LNCaP clone FGC (cell line): ENCODE results near the gene C1QTNF5.
A peak's percentile ranks its signal among the peaks of the same experiment; 100 is the strongest.

Experiments
- DNase-seq: peaks from one replicate; pipeline ENCODE4 v3.0.0-alpha.2; 2011; ENCODE audit warnings: low read depth
- H3K4me3 ChIP-seq: 2 replicates; pipeline ENCODE4 v1.5.1; 2011; ENCODE audit warnings: mild to moderate bottlenecking, low read depth, low read length, control low read depth
- TF ChIP-seq, protein P1 (sequence below): IDR thresholded peaks from 2 replicates; pipeline ENCODE4 v1.5.1; 2012; ENCODE audit warnings: mild to moderate bottlenecking; ENCODE audit not compliant: control insufficient read depth, insufficient read depth; ENCODE audit errors: extremely low read depth

Gene C1QTNF5

DNA sequence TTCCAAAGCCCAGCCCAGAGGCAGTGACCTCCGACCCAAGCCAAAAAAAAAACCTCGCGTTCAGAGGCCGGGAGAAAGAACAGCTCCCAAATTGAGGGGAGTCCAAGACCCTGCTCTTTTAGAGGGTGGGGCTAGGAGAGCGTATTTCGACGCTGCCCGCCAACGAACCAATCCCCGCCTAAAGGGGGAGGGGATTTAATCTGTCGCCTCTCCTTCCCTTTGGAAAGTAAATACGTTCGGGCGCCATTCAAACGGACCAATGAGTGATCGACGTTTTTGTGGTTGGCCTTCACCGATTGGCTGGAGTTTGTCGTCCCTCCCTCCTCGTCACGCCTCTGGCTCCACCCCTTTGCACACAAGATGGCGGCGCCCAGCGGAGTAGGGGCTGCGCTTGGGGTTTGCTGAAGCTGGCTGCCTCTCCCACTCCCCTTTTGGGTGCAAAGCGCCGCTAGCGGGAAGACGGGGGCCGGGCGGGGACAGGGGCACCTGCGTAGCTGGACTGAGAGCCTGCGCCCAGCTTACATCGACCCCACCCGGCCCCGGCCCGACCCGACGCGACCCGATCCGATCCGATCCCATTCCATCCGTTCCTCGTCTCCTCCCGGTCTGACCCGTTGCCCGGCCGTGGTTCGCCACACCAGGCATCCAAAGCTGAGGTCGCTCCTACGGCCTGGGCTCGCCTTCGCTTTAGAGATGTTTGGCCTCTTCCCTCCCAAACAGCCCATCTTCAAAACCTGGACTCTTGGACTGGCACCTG is 6.3 kb downstream of the C1QTNF5 start, which contains the start of gene RNF26:
RNF26 (plus strand) TSS at position 354 of the 757 bp plus-strand sequence. CDS start 596 bp downstream, outside the sequence.
- peak within 1 kb of the TSS; percentile 99 for H3K4me3 ChIP-seq

DNA sequence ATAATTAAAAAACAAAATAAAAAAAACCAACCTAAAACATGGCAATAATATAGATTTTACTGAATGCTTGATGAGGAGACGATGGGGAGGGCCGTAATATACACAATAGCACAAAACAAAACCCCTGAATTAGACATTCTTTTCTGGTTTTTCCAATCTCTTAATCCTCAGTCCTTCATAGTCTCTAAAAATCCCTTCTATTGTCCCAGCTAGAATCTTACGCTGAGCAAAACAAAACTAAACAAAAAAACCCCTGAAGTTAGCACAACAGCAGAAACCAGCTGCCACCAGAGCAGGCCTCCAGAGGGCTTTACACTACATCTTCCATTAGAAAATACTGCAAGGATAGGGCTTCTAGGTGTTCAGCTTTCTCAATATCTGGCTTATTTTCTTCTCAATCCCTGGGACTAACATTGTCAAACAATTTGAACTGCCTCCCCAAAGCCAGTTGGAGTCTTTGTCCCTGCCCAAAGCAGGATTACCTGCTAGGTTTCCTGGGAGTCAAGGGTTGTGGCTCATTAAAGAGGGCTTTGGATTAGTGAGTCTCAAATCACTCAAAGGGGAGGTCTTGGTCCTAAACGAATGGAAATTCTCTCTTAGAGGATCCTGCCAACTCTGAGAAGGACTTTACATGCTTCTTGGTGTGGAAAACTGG is 8.4 kb downstream of the C1QTNF5 start:
- no peak overlapping the region for H3K4me3 ChIP-seq
- TF ChIP-seq, protein P1, sequence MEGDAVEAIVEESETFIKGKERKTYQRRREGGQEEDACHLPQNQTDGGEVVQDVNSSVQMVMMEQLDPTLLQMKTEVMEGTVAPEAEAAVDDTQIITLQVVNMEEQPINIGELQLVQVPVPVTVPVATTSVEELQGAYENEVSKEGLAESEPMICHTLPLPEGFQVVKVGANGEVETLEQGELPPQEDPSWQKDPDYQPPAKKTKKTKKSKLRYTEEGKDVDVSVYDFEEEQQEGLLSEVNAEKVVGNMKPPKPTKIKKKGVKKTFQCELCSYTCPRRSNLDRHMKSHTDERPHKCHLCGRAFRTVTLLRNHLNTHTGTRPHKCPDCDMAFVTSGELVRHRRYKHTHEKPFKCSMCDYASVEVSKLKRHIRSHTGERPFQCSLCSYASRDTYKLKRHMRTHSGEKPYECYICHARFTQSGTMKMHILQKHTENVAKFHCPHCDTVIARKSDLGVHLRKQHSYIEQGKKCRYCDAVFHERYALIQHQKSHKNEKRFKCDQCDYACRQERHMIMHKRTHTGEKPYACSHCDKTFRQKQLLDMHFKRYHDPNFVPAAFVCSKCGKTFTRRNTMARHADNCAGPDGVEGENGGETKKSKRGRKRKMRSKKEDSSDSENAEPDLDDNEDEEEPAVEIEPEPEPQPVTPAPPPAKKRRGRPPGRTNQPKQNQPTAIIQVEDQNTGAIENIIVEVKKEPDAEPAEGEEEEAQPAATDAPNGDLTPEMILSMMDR = no peak

More for the DNA sequence above, 6.3 kb downstream of the C1QTNF5 start, which contains the start of gene RNF26:
- TF ChIP-seq, protein P1 = no peak
- DNase-seq = peak; percentile 97

DNA sequence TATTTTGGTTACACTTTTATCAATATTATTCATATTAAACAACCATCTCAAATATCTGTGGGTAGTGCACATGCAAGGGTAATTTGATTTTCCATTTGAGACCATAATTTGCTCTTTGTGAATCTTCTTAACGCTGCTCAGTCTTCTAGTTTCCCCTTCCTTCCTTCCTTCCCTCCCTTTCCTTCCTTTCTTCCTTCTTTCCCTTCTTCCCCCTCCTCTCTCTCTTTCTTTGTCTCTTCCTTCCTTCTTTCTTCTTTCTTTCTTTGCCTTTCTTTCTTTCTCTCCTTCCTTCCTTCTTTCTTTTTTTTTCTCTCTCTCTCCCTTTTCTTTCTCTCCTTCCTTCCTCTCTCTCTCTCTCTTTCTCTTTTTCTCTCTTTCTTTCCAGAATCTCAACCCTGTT is 10.4 kb downstream of the C1QTNF5 start:
- H3K4me3 ChIP-seq = no peak overlapping the region
- TF ChIP-seq, protein P1 = no peak
- DNase-seq = no peak

More for the DNA sequence above, 8.4 kb downstream of the C1QTNF5 start:
- DNase-seq = no peak

DNA sequence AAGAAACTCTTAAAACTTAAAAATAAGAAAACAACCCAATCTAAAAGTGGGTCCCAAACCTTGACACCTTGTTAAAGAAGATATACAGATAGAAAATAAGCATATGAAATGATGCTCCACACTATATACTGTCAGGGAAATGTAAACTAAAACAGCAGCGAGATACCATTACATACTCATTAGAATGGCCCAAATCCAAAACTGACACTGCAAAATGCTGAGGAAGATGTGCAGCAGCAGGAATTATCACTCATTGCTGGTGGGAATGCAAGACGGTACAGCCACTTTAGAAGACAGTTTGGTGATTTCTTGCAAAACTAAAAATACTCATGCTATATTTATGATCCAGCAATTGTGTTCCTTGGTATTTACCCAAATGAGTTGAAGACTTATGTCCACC is 11.4 kb downstream of the C1QTNF5 start:
- no peak for DNase-seq
- H3K4me3 ChIP-seq = no peak overlapping the region
- TF ChIP-seq, protein P1 = no peak

DNA sequence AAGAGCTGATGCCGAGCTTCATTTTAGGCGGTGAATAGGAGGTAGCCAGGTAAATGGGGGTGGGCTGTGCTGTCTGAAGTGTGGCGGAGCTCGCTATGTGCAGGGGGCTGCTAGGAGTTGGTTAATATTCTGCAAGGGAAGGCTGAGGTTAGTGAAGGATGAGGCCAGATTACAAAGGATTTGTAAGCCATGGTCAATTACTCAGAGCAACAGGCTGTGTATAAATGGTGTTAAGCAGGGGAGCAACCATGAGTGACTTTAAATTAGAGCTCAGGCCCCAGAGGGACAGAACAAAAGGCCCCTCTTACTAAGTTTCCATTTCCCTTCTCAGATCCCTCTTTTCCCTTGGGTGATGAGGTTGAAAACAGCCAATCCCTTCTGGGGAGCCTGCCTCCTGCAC is 16.5 kb downstream of the C1QTNF5 start:
- H3K4me3 ChIP-seq = no peak overlapping the region
- TF ChIP-seq, protein P1 = no peak
- DNase-seq = no peak

DNA sequence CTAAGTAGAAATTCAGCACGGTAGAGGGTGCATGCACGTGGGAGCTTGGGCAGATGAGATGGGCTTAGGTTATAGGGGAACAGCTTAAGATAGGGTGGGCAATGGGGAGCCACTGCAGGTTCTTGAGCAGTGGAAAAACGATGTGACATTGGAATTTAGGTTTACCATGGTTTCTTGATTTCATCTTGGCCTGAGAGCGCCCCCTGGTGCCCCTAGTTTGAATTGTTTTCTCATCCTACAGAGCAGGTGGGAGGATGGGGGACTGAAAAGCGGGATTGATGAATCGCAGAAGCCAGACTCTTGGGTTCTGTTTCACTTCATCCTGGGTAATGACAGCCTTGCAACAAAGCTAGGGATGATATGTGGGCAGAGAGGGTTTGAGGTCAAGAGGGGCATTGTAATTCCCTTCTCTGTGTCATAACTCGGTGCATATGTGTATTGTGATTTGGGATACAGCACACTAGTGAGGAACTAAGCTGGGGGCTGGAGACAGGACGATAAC is 17.1 kb downstream of the C1QTNF5 start:
- TF ChIP-seq, protein P1 = peak; percentile 81
- DNase-seq = no peak
- H3K4me3 ChIP-seq = no peak overlapping the region
